Uterus (tissue), 4 donors: ENCODE measurements around the gene GCC2. TPM values are rescaled to one million over a fixed set of nuclear protein-coding genes. Genes with fewer than 3 reads are reported as not detected.
"Not testable (repeated sequence)": the region's sequence is repeated elsewhere in the genome, so short reads cannot be mapped to it uniquely, and the experiment has no call there.

Experiments used
- DNase-seq, 2 donors: peaks; one replicate each; pipeline ENCODE4 v3.0.0-alpha.2; 2019 to 2020
- H3K27ac ChIP-seq, 2 donors: fragments of 200-600 bp; sonication (generic); 1 replicate in 1 of 2; 2 replicates in 1 of 2; pipeline ENCODE4 v1.5.1; 2016 to 2018
- H3K27me3 ChIP-seq, 2 donors: fragments of 200-600 bp; sonication (generic); one replicate each; pipeline ENCODE4 v1.5.1; 2018 to 2019; ENCODE audit warnings: control low read depth in 1 of 2
- H3K36me3 ChIP-seq, 2 donors: fragments of 200-600 bp; sonication (generic); one replicate each; pipeline ENCODE4 v1.5.1; 2019; ENCODE audit warnings: control low read depth in 1 of 2
- H3K4me1 ChIP-seq, 2 donors: fragments of 200-600 bp; sonication (generic); one replicate each; pipeline ENCODE4 v1.5.1; 2018 to 2019; ENCODE audit warnings: control low read depth in 1 of 2
- H3K4me3 ChIP-seq, 2 donors: fragments of 200-600 bp; sonication (generic); 1 replicate in 1 of 2; 2 replicates in 1 of 2; pipeline ENCODE4 v1.5.1; 2018 to 2019; ENCODE audit warnings: mild to moderate bottlenecking in 1 of 2
- H3K9me3 ChIP-seq, 2 donors: fragments of 200-600 bp; sonication (generic); one replicate each; pipeline ENCODE4 v1.5.1; 2019; ENCODE audit warnings: control low read depth in 1 of 2
- POLR2A ChIP-seq, 2 donors: fragments of 450-650 bp; IDR thresholded peaks; one replicate each; pipeline ENCODE4 v1.6.1; 2016; ENCODE audit warnings: antibody characterized with exemption in 2 of 2, mild to moderate bottlenecking in 1 of 2, moderate library complexity in 1 of 2
- intact Hi-C: fragments of 100-400 bp; cut with DNase I; formaldehyde crosslinking; loops from one replicate; pipeline ENCODE4 v1.15.1; 2023; ENCODE audit warnings: low total_unique reads
- total RNA-seq, 4 donors: library from RNA; depleted of rRNA in 3 of 4; stranded (reverse); fragments of >200 nt in 3 of 4; gene quantifications; one replicate each; pipeline versions ENCODE4 v1.1.0 to v1.2.4, GENCODE V29; 2014 to 2023
- TF ChIP-seq, protein P1 (sequence below), 4 experiments: fragments of 200-600 bp in 2 of 4; fragments of 450-650 bp in 2 of 4; sonication (generic) in 2 of 4; IDR thresholded peaks; one replicate each; pipeline ENCODE4 v1.5.1; 2016 to 2019; ENCODE audit warnings: antibody characterized with exemption in 4 of 4, mild to moderate bottlenecking in 2 of 4, moderate library complexity in 1 of 4
- donor health status: DM: yes; HTN: yes; CAD: no.

Gene GCC2
- total RNA-seq, 4 donors from 2014 or later, result 30.3 to 79.4 (median 57.7) TPM

DNA sequence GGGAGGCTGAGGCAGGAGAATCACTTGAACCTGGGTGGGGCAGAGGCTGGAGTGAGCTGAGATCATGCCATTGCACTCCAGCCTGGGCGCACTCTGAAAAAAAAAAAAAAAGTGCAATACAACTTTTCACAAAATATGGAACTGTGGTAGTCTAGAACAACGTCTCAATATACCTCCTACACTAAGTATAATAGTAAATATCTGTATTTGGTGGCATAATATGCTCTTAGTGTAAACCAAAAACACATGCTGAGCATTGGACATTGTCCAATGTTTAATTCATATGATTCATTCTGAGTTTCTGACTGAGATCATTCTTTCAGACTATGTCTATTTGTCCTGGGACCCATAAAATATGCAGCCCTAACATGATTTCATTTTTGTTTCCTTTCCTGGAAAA is 65.5 kb downstream of the GCC2 start:
- DNase-seq, H3K4me3 ChIP-seq, intact Hi-C loops, H3K9me3 ChIP-seq, H3K27ac ChIP-seq, H3K4me1 ChIP-seq, H3K36me3 ChIP-seq, H3K27me3 ChIP-seq: not testable (repeated sequence)

DNA sequence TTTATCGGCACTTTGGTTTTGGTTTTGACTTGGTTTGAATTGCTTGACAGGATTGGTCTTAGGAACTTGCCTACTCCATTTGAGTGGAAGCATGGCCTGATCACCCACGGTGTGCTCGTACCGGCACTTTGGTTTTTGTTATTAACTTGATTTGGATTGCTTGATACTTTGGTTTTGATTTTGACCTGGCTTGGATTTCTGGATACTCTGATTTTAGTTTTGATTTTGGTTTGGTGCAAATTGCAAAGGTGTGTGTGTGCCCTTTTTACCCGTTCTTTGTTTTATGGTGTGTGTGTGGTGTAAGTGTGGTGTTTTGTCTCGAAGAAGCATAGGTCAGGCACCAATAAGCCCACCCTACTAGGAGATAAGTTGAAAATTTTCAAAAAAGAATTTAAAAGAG is 75.7 kb downstream of the GCC2 start:
- H3K27me3 ChIP-seq, H3K4me1 ChIP-seq, H3K27ac ChIP-seq, H3K9me3 ChIP-seq, intact Hi-C loops, H3K4me3 ChIP-seq, H3K36me3 ChIP-seq, DNase-seq: not testable (repeated sequence)

- H3K27ac ChIP-seq, intact Hi-C loops, H3K4me1 ChIP-seq, DNase-seq, H3K27me3 ChIP-seq, H3K9me3 ChIP-seq, H3K4me3 ChIP-seq, H3K36me3 ChIP-seq: not testable (repeated sequence)
Observed at GRCh38 chr2:108525258-108525657, 76.3 kb downstream of the GCC2 start.

- Histone ChIP-seq H3K27me3 (no peaks in the 10 kb centered on the region), H3K9me3 (no peaks in the 10 kb centered on the region), H3K4me1 (peaks cover 4 to 7% of the 10 kb centered on the region in 2 donors), H3K36me3 (no peaks in the 10 kb centered on the region), H3K4me3 (no peak overlapping the region), H3K27ac (no peak overlapping the region)
- no peak for TF ChIP-seq POLR2A (IDR thresholded peaks at IDR 0.05)
- TF ChIP-seq, protein P1, sequence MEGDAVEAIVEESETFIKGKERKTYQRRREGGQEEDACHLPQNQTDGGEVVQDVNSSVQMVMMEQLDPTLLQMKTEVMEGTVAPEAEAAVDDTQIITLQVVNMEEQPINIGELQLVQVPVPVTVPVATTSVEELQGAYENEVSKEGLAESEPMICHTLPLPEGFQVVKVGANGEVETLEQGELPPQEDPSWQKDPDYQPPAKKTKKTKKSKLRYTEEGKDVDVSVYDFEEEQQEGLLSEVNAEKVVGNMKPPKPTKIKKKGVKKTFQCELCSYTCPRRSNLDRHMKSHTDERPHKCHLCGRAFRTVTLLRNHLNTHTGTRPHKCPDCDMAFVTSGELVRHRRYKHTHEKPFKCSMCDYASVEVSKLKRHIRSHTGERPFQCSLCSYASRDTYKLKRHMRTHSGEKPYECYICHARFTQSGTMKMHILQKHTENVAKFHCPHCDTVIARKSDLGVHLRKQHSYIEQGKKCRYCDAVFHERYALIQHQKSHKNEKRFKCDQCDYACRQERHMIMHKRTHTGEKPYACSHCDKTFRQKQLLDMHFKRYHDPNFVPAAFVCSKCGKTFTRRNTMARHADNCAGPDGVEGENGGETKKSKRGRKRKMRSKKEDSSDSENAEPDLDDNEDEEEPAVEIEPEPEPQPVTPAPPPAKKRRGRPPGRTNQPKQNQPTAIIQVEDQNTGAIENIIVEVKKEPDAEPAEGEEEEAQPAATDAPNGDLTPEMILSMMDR (IDR thresholded peaks at IDR 0.05), result no peak
- no peak for DNase-seq
- intact Hi-C loops, result no loop called here
Observed at GRCh38 chr2:108531674-108532055, 82.7 kb downstream of the GCC2 start.

- Histone ChIP-seq H3K9me3 (no peaks in the 10 kb centered on the region), H3K4me3 (peak within 1 kb of the TSS; percentile 81 to 86), H3K4me1 (peaks cover 4 to 7% of the 10 kb centered on the region in 2 donors), H3K27ac (peak within 1 kb of the TSS; percentile 92 to 94), H3K36me3 (no peaks in the 10 kb centered on the region), H3K27me3 (no peaks in the 10 kb centered on the region)
- TF ChIP-seq, protein P1 (IDR thresholded peaks at IDR 0.05), result peak in 1 of 4 experiments; percentile 12
- TF ChIP-seq POLR2A (IDR thresholded peaks at IDR 0.05), result peak; percentile 59 to 92
- intact Hi-C loops, result no loop called here
- DNase-seq, result peak; percentile 90 to 93
Observed at GRCh38 chr2:108533832-108534583, 85.0 kb downstream of the GCC2 start, which contains the start of gene LIMS1. TSS of gene LIMS1 (plus strand) at chr2:108534470. CDS start at chr2:108534563, 93 bp downstream.

GRCh38 chr2:108534584-108535356 is 85.8 kb downstream of the GCC2 start:
- H3K36me3 ChIP-seq, result no peaks in the 10 kb centered on the region
- peak in 1 of 2 donors; percentile 31 for DNase-seq
- H3K27ac ChIP-seq, result peak overlapping the region; percentile 92 to 94
- no peaks in the 10 kb centered on the region for H3K9me3 ChIP-seq
- H3K4me3 ChIP-seq, result peak overlapping the region; percentile 42 to 81
- intact Hi-C loops, result no loop called here
- H3K4me1 ChIP-seq, result peaks cover 4 to 7% of the 10 kb centered on the region in 2 donors
- H3K27me3 ChIP-seq, result no peaks in the 10 kb centered on the region
- no peak for TF ChIP-seq POLR2A (IDR thresholded peaks at IDR 0.05)
- TF ChIP-seq, protein P1 (IDR thresholded peaks at IDR 0.05), result no peak
